ENCODE measurements around the gene GSG1L. TPM values are rescaled to one million over a fixed set of nuclear protein-coding genes. Genes with fewer than 3 reads are reported as not detected.

GSG1L gene
- total and polyA plus RNA-seq, 2 experiments from 2014 or later = not detected

DNA sequence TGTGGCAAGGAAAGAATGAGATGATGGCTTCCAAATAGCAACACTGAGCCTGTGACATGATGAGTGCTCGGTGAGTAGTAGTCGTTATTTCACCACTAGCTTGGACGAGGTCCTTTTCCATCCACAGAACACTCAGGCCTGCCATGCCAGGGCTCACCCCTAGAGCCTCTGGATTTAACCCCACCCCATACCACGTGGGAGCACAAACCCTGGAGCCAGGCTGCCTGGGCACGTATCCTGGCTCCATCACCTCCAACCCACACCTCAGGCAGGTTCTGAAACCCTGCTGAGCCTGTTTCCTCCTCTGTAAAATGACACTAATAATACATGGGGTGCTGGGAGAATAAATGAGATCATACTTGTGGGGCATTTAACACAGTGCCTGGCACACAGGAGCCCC, 321.2 kb downstream of the GSG1L start:
- H3K4me3 ChIP-seq = no peak overlapping the region
- no peak overlapping the region for H3K27ac ChIP-seq
- TF ChIP-seq EZH2phosphoT487 (IDR thresholded peaks at IDR 0.05; ENCODE audit: low read depth, severe bottlenecking, unreplicated experiment) = no peak
- TF ChIP-seq EZH2 (IDR thresholded peaks at IDR 0.05; ENCODE audit: borderline replicate concordance) = no peak
- TF ChIP-seq CTCF (IDR thresholded peaks at IDR 0.05; ENCODE audit: poor library complexity) = no peak
- H3K9me2 ChIP-seq (replicated peaks; ENCODE audit: insufficient read depth) = no peaks in the 10 kb centered on the region
- no peaks in the 10 kb centered on the region for H3K9me3 ChIP-seq (ENCODE audit: low read depth)
- no peaks in the 10 kb centered on the region for H3K4me1 ChIP-seq (ENCODE audit: insufficient read depth)
- no peak overlapping the region for H2AFZ ChIP-seq
- no peaks in the 10 kb centered on the region for H3K36me3 ChIP-seq (replicated peaks; ENCODE audit: insufficient read depth, low read depth)
- WGBS (ENCODE audit: low lambda C conversion rate, missing lambda C conversion rate) = 83% methylated on average over 5 of the region's 5 CpGs
- H4K20me1 ChIP-seq (ENCODE audit: insufficient read depth, poor library complexity, severe bottlenecking) = no peaks in the 10 kb centered on the region
- H3K27me3 ChIP-seq = no peaks in the 10 kb centered on the region
- H3K4me2 ChIP-seq = no peak overlapping the region
- no peaks in the 10 kb centered on the region for H3K79me2 ChIP-seq
- no peak for DNase-seq (ENCODE audit: low spot score)

DNA sequence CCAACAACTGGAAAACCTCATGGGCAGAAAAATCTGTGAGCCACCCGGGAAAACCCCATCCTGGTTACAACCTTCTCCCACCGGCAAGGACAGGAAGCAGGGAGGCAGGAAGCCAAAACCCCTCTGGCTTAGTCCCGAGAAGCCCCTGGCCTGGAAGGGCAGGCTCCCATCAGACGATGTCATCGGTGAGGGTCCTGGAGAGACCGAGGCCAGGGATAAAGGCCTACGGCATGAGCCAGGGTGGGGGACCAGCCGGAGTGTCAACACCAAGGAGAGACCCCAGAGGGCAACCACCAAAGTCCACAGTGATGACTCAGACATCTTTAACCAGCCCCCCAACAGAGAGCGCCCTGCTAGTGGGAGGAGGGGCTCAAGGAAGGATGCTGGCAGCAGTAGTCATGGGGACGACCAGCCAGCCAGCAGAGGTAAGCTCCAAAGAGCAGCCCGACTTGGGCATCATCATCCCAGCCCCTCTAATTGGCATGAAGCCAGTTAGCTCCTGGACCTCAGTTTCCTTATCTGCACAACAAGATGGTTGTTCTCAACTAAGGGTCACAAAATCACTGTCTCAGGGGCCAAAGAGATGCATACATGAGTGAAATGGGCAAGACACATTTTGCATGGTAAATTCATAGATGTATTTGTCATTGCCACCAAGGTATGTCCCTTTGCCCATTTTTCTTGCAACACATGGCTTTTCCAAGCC, 322.9 kb downstream of the GSG1L start:
- H3K9me3 ChIP-seq (ENCODE audit: low read depth) = no peaks in the 10 kb centered on the region
- H3K27me3 ChIP-seq = no peaks in the 10 kb centered on the region
- H3K4me1 ChIP-seq (ENCODE audit: insufficient read depth) = no peaks in the 10 kb centered on the region
- H3K4me2 ChIP-seq = no peak overlapping the region
- H3K36me3 ChIP-seq (replicated peaks; ENCODE audit: insufficient read depth, low read depth) = no peaks in the 10 kb centered on the region
- no peak overlapping the region for H3K27ac ChIP-seq
- TF ChIP-seq EZH2phosphoT487 (IDR thresholded peaks at IDR 0.05; ENCODE audit: low read depth, severe bottlenecking, unreplicated experiment) (no peak), EZH2 (IDR thresholded peaks at IDR 0.05; ENCODE audit: borderline replicate concordance) (no peak), CTCF (IDR thresholded peaks at IDR 0.05; ENCODE audit: poor library complexity) (no peak)
- H4K20me1 ChIP-seq (ENCODE audit: insufficient read depth, poor library complexity, severe bottlenecking) = no peaks in the 10 kb centered on the region
- H3K79me2 ChIP-seq = no peaks in the 10 kb centered on the region
- no peak overlapping the region for H3K4me3 ChIP-seq
- WGBS (ENCODE audit: low lambda C conversion rate, missing lambda C conversion rate) = 88% methylated on average over 11 of the region's 11 CpGs
- no peak overlapping the region for H2AFZ ChIP-seq
- H3K9me2 ChIP-seq (replicated peaks; ENCODE audit: insufficient read depth) = no peaks in the 10 kb centered on the region
- DNase-seq (ENCODE audit: low spot score) = no peak

DNA sequence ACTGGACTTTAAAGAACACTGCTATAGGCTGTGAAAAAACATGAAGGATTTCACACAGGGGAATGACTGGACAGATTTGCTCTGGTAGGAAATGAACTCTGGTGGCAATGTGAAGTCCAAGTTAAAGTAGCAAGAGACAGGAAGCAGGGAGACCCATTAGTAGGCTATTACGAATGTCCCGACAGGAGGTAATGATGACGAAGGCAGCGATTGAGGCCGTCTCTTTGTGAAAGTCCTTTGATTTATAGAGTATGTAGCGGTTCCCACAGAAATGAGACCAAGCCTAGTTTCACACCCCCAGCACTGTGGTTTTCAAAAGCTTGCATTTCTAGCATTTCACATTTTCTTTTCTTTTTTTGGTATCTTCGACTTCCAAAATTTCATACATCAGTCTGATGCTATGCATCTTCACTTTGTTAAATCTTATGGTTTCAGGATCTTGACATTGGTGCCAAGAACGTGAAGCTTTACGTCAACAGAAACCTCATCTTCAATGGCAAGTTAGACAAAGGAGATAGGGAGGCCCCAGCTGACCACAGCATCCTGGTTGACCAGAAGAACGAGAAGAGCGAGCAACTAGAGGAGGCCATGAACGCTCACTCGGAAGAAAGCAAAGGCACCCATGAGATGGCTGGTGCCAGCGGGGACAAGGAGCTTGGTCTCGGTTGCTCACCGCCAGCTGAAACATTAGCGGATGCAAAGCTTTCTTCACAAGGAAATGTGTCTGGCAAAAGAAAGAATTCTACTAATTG, 323.7 kb downstream of the GSG1L start:
- Histone ChIP-seq H3K36me3 (replicated peaks; ENCODE audit: insufficient read depth, low read depth) (no peaks in the 10 kb centered on the region), H2AFZ (no peak overlapping the region), H3K9me2 (replicated peaks; ENCODE audit: insufficient read depth) (no peaks in the 10 kb centered on the region), H3K27ac (no peak overlapping the region), H3K4me3 (no peak overlapping the region), H3K4me2 (no peak overlapping the region), H3K9me3 (ENCODE audit: low read depth) (no peaks in the 10 kb centered on the region), H4K20me1 (ENCODE audit: insufficient read depth, poor library complexity, severe bottlenecking) (no peaks in the 10 kb centered on the region), H3K27me3 (no peaks in the 10 kb centered on the region), H3K4me1 (ENCODE audit: insufficient read depth) (no peaks in the 10 kb centered on the region), H3K79me2 (no peaks in the 10 kb centered on the region)
- DNase-seq (ENCODE audit: low spot score) = no peak
- 98% methylated on average over 17 of the region's 17 CpGs for WGBS (ENCODE audit: low lambda C conversion rate, missing lambda C conversion rate)
- no peak for TF ChIP-seq CTCF (IDR thresholded peaks at IDR 0.05; ENCODE audit: poor library complexity)
- no peak for TF ChIP-seq EZH2 (IDR thresholded peaks at IDR 0.05; ENCODE audit: borderline replicate concordance)
